HEK293 (cell line): ENCODE measurements around the gene NXPH4.

Experiments
- CTCF ChIA-PET: fragments of 350-600 bp; formaldehyde crosslinking; extraction: SDS; loops from one replicate; lab custom pipeline; 2021; ENCODE audit warnings: antibody characterized with exemption; lab: Yijun Ruan, JAX
- POLR2A ChIA-PET: fragments of 300-600 bp; formaldehyde crosslinking; extraction: SDS; loops from one replicate; lab custom pipeline; 2020; ENCODE audit warnings: antibody characterized with exemption, inconsistent platforms; lab: Yijun Ruan, JAX
- H3K27ac ChIP-seq: fragments of 200-500 bp; sonication (Bioruptor generic); 2 replicates; pipeline ENCODE4 v1.5.1; 2014; ENCODE audit warnings: low read depth, low read length, control low read depth, inconsistent platforms; ENCODE audit errors: extremely low read depth
- H3K36me3 ChIP-seq, 2 experiments: fragments of 200-500 bp in 1 of 2; sonication (Bioruptor generic) in 1 of 2; 1 replicate in 1 of 2; 2 replicates in 1 of 2; pipeline ENCODE4 v1.5.1; 2014 to 2017; ENCODE audit warnings: inconsistent platforms in 2 of 2, low read length in 2 of 2; ENCODE audit not compliant: control insufficient read depth in 2 of 2, insufficient read depth in 1 of 2
- H3K4me1 ChIP-seq: fragments of 200-500 bp; sonication (Bioruptor generic); 2 replicates; pipeline ENCODE4 v1.5.1; 2014; ENCODE audit warnings: mild to moderate bottlenecking, low read length, inconsistent platforms; ENCODE audit not compliant: control insufficient read depth, insufficient read depth
- H3K4me3 ChIP-seq: 2 replicates; pipeline ENCODE4 v1.5.1; 2011; ENCODE audit warnings: low read depth, mild to moderate bottlenecking, control low read depth, low read length, moderate library complexity
- H3K9me3 ChIP-seq: fragments of 200-500 bp; sonication (Bioruptor generic); 2 replicates; pipeline ENCODE4 v1.5.1; 2014; ENCODE audit warnings: low read depth, low read length, inconsistent platforms; ENCODE audit not compliant: control insufficient read depth, insufficient read depth
- ELK4 ChIP-seq: IDR thresholded peaks from 2 replicates; pipeline ENCODE4 v1.6.1; 2011; ENCODE audit warnings: mild to moderate bottlenecking, low read depth, low read length, borderline replicate concordance
- GLI4 ChIP-seq: fragments of 450-650 bp; formaldehyde crosslinking; IDR thresholded peaks from 2 replicates; pipeline ENCODE4 v1.5.1; 2016; ENCODE audit warnings: missing biosample characterization, missing genetic modification characterization
- SALL2 ChIP-seq: fragments of 450-650 bp; formaldehyde crosslinking; IDR thresholded peaks from 2 replicates; pipeline ENCODE4 v1.5.0; 2017; ENCODE audit warnings: missing biosample characterization, mild to moderate bottlenecking, missing genetic modification characterization, borderline replicate concordance
- WT1 ChIP-seq: fragments of 450-650 bp; formaldehyde crosslinking; IDR thresholded peaks from 2 replicates; pipeline ENCODE4 v1.5.1; 2016; ENCODE audit warnings: missing biosample characterization, missing genetic modification characterization
- ZFHX2 ChIP-seq: fragments of 450-650 bp; formaldehyde crosslinking; conservative IDR thresholded peaks from 2 replicates; pipeline ENCODE4 v1.5.1; 2016; ENCODE audit warnings: missing biosample characterization, missing genetic modification characterization
- ZFP37 ChIP-seq: fragments of 450-650 bp; formaldehyde crosslinking; IDR thresholded peaks from 2 replicates; pipeline ENCODE4 v1.5.1; 2016; ENCODE audit warnings: missing biosample characterization, missing genetic modification characterization
- ZNF114 ChIP-seq: fragments of 450-650 bp; formaldehyde crosslinking; IDR thresholded peaks from 2 replicates; pipeline ENCODE4 v1.5.0; 2017; ENCODE audit warnings: missing biosample characterization, missing genetic modification characterization
- ZNF2 ChIP-seq: fragments of 450-650 bp; formaldehyde crosslinking; IDR thresholded peaks from 2 replicates; pipeline ENCODE4 v1.5.1; 2016; ENCODE audit warnings: missing biosample characterization, missing genetic modification characterization
- ZNF324 ChIP-seq: fragments of 450-650 bp; formaldehyde crosslinking; IDR thresholded peaks from 2 replicates; pipeline ENCODE4 v1.5.1; 2016; ENCODE audit warnings: missing biosample characterization, missing genetic modification characterization
- ZNF335 ChIP-seq: fragments of 450-650 bp; formaldehyde crosslinking; conservative IDR thresholded peaks from 2 replicates; pipeline ENCODE4 v1.5.1; 2016; ENCODE audit warnings: missing biosample characterization, missing genetic modification characterization
- ZNF433 ChIP-seq: fragments of 450-650 bp; formaldehyde crosslinking; IDR thresholded peaks from 2 replicates; pipeline ENCODE4 v1.5.1; 2016; ENCODE audit warnings: missing biosample characterization, missing genetic modification characterization, low read depth
- ZNF549 ChIP-seq: fragments of 450-650 bp; IDR thresholded peaks from 2 replicates; pipeline ENCODE4 v1.5.1; 2018; ENCODE audit warnings: missing biosample characterization, missing genetic modification characterization, mild to moderate bottlenecking, inconsistent platforms, moderate library complexity
- ZNF596 ChIP-seq: fragments of 450-650 bp; IDR thresholded peaks from 2 replicates; pipeline ENCODE4 v1.5.0; 2018; ENCODE audit warnings: missing biosample characterization, mild to moderate bottlenecking, missing genetic modification characterization, moderate library complexity
- ZNF768 ChIP-seq: fragments of 450-650 bp; formaldehyde crosslinking; IDR thresholded peaks from 2 replicates; pipeline ENCODE4 v1.5.1; 2018; ENCODE audit warnings: missing biosample characterization, mild to moderate bottlenecking, missing genetic modification characterization
- ZNF785 ChIP-seq: fragments of 450-650 bp; formaldehyde crosslinking; IDR thresholded peaks from 2 replicates; pipeline ENCODE4 v1.5.1; 2016; ENCODE audit warnings: missing biosample characterization, missing genetic modification characterization
- ZNF837 ChIP-seq: fragments of 450-650 bp; formaldehyde crosslinking; IDR thresholded peaks from 2 replicates; pipeline ENCODE4 v1.5.1; 2016; ENCODE audit warnings: missing biosample characterization, missing genetic modification characterization
- TF ChIP-seq, protein P1 (sequence below): fragments of 450-650 bp; formaldehyde crosslinking; conservative IDR thresholded peaks from 2 replicates; pipeline ENCODE4 v1.5.1; 2016; ENCODE audit warnings: low read depth, missing biosample characterization, missing genetic modification characterization
- TF ChIP-seq, protein P2 (sequence below): fragments of 450-650 bp; formaldehyde crosslinking; IDR thresholded peaks from 2 replicates; pipeline ENCODE4 v1.5.1; 2017; ENCODE audit warnings: missing biosample characterization, missing genetic modification characterization
- TF ChIP-seq, protein P3 (sequence below): fragments of 450-650 bp; formaldehyde crosslinking; IDR thresholded peaks from 2 replicates; pipeline ENCODE4 v1.5.1; 2016; ENCODE audit warnings: missing biosample characterization, missing genetic modification characterization

Gene NXPH4

GRCh38 chr12:57205186-57205585 is 11.4 kb upstream of the NXPH4 start:
- Histone ChIP-seq H3K9me3 (no peaks in the 10 kb centered on the region), H3K4me3 (no peak overlapping the region), H3K4me1 (no peaks in the 10 kb centered on the region), H3K27ac (no peak overlapping the region), H3K36me3 (peaks cover 0 to 92% of the 10 kb centered on the region in 2 experiments; a peak in 1 of 3 replicates)
- CTCF ChIA-PET = no interaction called here
- POLR2A ChIA-PET = no interaction called here
- TF ChIP-seq GLI4 (tag by site-specific recombination) (no peak), ZNF785 (no peak), WT1 (tag by site-specific recombination) (no peak), ZNF768 (tag by site-specific recombination) (no peak), ELK4 (no peak), ZNF114 (tag by site-specific recombination) (no peak), ZFHX2 (tag by site-specific recombination) (no peak), ZNF433 (tag by site-specific recombination) (no peak), ZNF324 (tag by site-specific recombination) (no peak), ZFP37 (tag by site-specific recombination) (no peak), ZNF2 (no peak), ZNF596 (tag by site-specific recombination) (no peak)
- TF ChIP-seq, protein P1, sequence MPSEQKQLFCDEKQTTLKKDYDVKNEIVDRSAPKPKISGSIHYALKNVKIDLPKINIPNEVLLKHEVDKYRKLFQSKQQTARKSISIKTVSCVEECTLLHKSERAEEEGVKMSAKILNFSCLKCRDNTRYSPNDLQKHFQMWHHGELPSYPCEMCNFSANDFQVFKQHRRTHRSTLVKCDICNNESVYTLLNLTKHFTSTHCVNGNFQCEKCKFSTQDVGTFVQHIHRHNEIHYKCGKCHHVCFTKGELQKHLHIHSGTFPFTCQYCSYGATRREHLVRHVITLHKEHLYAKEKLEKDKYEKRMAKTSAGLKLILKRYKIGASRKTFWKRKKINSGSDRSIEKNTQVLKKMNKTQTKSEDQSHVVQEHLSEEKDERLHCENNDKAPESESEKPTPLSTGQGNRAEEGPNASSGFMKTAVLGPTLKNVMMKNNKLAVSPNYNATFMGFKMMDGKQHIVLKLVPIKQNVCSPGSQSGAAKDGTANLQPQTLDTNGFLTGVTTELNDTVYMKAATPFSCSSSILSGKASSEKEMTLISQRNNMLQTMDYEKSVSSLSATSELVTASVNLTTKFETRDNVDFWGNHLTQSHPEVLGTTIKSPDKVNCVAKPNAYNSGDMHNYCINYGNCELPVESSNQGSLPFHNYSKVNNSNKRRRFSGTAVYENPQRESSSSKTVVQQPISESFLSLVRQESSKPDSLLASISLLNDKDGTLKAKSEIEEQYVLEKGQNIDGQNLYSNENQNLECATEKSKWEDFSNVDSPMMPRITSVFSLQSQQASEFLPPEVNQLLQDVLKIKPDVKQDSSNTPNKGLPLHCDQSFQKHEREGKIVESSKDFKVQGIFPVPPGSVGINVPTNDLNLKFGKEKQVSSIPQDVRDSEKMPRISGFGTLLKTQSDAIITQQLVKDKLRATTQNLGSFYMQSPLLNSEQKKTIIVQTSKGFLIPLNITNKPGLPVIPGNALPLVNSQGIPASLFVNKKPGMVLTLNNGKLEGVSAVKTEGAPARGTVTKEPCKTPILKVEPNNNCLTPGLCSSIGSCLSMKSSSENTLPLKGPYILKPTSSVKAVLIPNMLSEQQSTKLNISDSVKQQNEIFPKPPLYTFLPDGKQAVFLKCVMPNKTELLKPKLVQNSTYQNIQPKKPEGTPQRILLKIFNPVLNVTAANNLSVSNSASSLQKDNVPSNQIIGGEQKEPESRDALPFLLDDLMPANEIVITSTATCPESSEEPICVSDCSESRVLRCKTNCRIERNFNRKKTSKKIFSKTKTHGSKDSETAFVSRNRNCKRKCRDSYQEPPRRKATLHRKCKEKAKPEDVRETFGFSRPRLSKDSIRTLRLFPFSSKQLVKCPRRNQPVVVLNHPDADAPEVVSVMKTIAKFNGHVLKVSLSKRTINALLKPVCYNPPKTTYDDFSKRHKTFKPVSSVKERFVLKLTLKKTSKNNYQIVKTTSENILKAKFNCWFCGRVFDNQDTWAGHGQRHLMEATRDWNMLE (tag by site-specific recombination) = no peak
- TF ChIP-seq, protein P2, sequence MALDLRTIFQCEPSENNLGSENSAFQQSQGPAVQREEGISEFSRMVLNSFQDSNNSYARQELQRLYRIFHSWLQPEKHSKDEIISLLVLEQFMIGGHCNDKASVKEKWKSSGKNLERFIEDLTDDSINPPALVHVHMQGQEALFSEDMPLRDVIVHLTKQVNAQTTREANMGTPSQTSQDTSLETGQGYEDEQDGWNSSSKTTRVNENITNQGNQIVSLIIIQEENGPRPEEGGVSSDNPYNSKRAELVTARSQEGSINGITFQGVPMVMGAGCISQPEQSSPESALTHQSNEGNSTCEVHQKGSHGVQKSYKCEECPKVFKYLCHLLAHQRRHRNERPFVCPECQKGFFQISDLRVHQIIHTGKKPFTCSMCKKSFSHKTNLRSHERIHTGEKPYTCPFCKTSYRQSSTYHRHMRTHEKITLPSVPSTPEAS (tag by site-specific recombination) = no peak

- TF ChIP-seq ZNF837 (tag by site-specific recombination) (no peak), ZNF549 (no peak), SALL2 (tag by site-specific recombination) (no peak), ZNF335 (tag by site-specific recombination) (no peak)
- TF ChIP-seq, protein P3, sequence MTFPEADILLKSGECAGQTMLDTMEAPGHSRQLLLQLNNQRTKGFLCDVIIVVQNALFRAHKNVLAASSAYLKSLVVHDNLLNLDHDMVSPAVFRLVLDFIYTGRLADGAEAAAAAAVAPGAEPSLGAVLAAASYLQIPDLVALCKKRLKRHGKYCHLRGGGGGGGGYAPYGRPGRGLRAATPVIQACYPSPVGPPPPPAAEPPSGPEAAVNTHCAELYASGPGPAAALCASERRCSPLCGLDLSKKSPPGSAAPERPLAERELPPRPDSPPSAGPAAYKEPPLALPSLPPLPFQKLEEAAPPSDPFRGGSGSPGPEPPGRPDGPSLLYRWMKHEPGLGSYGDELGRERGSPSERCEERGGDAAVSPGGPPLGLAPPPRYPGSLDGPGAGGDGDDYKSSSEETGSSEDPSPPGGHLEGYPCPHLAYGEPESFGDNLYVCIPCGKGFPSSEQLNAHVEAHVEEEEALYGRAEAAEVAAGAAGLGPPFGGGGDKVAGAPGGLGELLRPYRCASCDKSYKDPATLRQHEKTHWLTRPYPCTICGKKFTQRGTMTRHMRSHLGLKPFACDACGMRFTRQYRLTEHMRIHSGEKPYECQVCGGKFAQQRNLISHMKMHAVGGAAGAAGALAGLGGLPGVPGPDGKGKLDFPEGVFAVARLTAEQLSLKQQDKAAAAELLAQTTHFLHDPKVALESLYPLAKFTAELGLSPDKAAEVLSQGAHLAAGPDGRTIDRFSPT (tag by site-specific recombination) = peak; percentile 53; the same call in 1 of the 2 replicates
- ChIA-PET CTCF (interaction anchor here (0.7 kb wide), 1 partner anchor 33 kb away, joined by 3 read pairs; no protein-coding TSS in a partner anchor), POLR2A (no interaction called here)
- no peaks in the 10 kb centered on the region for H3K4me1 ChIP-seq
- peaks cover 0 to 92% of the 10 kb centered on the region in 2 experiments; a peak in 1 of 3 replicates for H3K36me3 ChIP-seq
- no peak overlapping the region for H3K4me3 ChIP-seq
- H3K27ac ChIP-seq = no peak overlapping the region
- H3K9me3 ChIP-seq = no peaks in the 10 kb centered on the region
These were observed 10.7 kb upstream of the NXPH4 start for GRCh38 chr12:57205931-57206330.
